ENCODE measurements around the gene LBP. TPM values are rescaled to one million over a fixed set of nuclear protein-coding genes. Genes with fewer than 3 reads are reported as not detected.

LBP gene
- total RNA-seq, 1 donor from 2014 or later = 0.07 TPM

Other genes with a start within 250 kb of the LBP start
- 390 and 674 TPM in 2 replicates for gene TGM2, start 181.2 kb upstream of the LBP start, total RNA-seq
- gene KIAA1755, start 85.7 kb upstream of the LBP start, total RNA-seq = 0.07 TPM in 2 replicates
- not detected in 2 replicates for gene BPI, start 42.3 kb upstream of the LBP start, total RNA-seq
- 12.5 and 17.6 TPM in 2 replicates for gene SNHG17, start 88.8 kb downstream of the LBP start, total RNA-seq
- gene RALGAPB, start 126.4 kb downstream of the LBP start, total RNA-seq = 24.4 and 27.1 TPM in 2 replicates
- not detected in 2 replicates for gene ADIG, start 234.7 kb downstream of the LBP start, total RNA-seq

Data from pulmonary artery endothelial cell (primary cell).